GM23338 (cell line): ENCODE measurements around the gene IGF2R.

Source experiments
- CREB1 ChIP-seq: fragments of 250-450 bp; sonication (Bioruptor Pico); IDR thresholded peaks from 2 replicates; pipeline ENCODE4 v1.5.0; 2020; ENCODE audit warnings: low read depth, mild to moderate bottlenecking, moderate library complexity
- CTCF ChIP-seq, 2 experiments: fragments of 200-600 bp in 1 of 2; sonication (generic) in 1 of 2; conservative IDR thresholded peaks; 2 replicates each; pipeline versions ENCODE4 v1.5.1 to v1.6.1; 2016 to 2017; ENCODE audit warnings: antibody characterized with exemption in 2 of 2, low read depth in 2 of 2, mild to moderate bottlenecking in 2 of 2, moderate library complexity in 1 of 2
- EZH2 ChIP-seq: fragments of 200-600 bp; sonication (generic); IDR thresholded peaks from one replicate; pipeline ENCODE4 v1.8.0; 2017; ENCODE audit warnings: antibody characterized with exemption, mild to moderate bottlenecking, low read depth; ENCODE audit not compliant: unreplicated experiment
- POLR2AphosphoS5 ChIP-seq: IDR thresholded peaks from 2 replicates; pipeline ENCODE4 v1.6.1; 2016; ENCODE audit warnings: antibody characterized with exemption, low read depth

- TF ChIP-seq CTCF (conservative IDR thresholded peaks at IDR 0.05; ENCODE audit: low read depth in 2 of 2) (no peak), EZH2 (no peak), POLR2AphosphoS5 (no peak), CREB1 (no peak)
Observed at GRCh38 chr6:160106701-160107100, 137.8 kb downstream of the IGF2R start.
